GM12865 (cell line): ENCODE measurements around the gene NOTO.
"Not testable (repeated sequence)": the region's sequence is repeated elsewhere in the genome, so short reads cannot be mapped to it uniquely, and the experiment has no call there.

Experiments used
- DNase-seq: peaks from one replicate; pipeline ENCODE4 v3.0.0; 2010; ENCODE audit warnings: low read depth
- H3K4me3 ChIP-seq: 2 replicates; pipeline ENCODE4 v1.5.1; 2011; ENCODE audit warnings: mild to moderate bottlenecking, low read depth, low read length, control low read depth
- CTCF ChIP-seq: IDR thresholded peaks from 2 replicates; pipeline ENCODE4 v1.5.1; 2011; ENCODE audit warnings: low read length, control low read depth, low read depth, inconsistent platforms; ENCODE audit not compliant: insufficient read depth; ENCODE audit errors: missing control alignments

Gene NOTO

GRCh38 chr2:73202156-73203054, at the start of gene NOTO:
TSS of gene NOTO (plus strand) at chr2:73202574. CDS start at chr2:73202667, 93 bp downstream.
- DNase-seq, result no peak
- TF ChIP-seq CTCF, result no peak
- no peak within 1 kb of the TSS for H3K4me3 ChIP-seq

- peak; percentile 34 for TF ChIP-seq CTCF
- peak; percentile 27 for DNase-seq
- no peak overlapping the region for H3K4me3 ChIP-seq
Measured at GRCh38 chr2:73156539-73157124, 45.7 kb upstream of the NOTO start.

GRCh38 chr2:73162856-73163391, 39.5 kb upstream of the NOTO start:
- no peak overlapping the region for H3K4me3 ChIP-seq
- no peak for TF ChIP-seq CTCF
- DNase-seq, result no peak

- TF ChIP-seq CTCF, result peak; percentile 86
- H3K4me3 ChIP-seq, result no peak overlapping the region
- peak; percentile 69 for DNase-seq
Measured at GRCh38 chr2:73163483-73164367, 38.6 kb upstream of the NOTO start.

GRCh38 chr2:73165978-73166377, 36.4 kb upstream of the NOTO start:
- H3K4me3 ChIP-seq, DNase-seq: not testable (repeated sequence)

- H3K4me3 ChIP-seq, DNase-seq: not testable (repeated sequence)
Measured at GRCh38 chr2:73166813-73167212, 35.6 kb upstream of the NOTO start.

- not testable (repeated sequence) for DNase-seq, H3K4me3 ChIP-seq
Measured at GRCh38 chr2:73168348-73168747, 34.0 kb upstream of the NOTO start.

- not testable (repeated sequence) for H3K4me3 ChIP-seq, DNase-seq
Measured at GRCh38 chr2:73170341-73170740, 32.0 kb upstream of the NOTO start.
